Osteocyte (in vitro differentiated cells): ENCODE data around the gene PODNL1. TPM values are rescaled to one million over a fixed set of nuclear protein-coding genes. Genes with fewer than 3 reads are reported as not detected.

Source experiments
- DNase-seq: peaks from one replicate; pipeline ENCODE4 v3.0.0; 2021; ENCODE audit warnings: mixed read lengths; ENCODE audit not compliant: unreplicated experiment; ENCODE audit errors: extremely low spot score
- H3K27ac Mint-ChIP-seq: one replicate; pipeline ENCODE4 v1.8.0; 2021; ENCODE audit warnings: mild to moderate bottlenecking, mixed read lengths; ENCODE audit not compliant: unreplicated experiment
- H3K27me3 Mint-ChIP-seq: one replicate; pipeline ENCODE4 v1.8.0; 2021; ENCODE audit warnings: mixed read lengths; ENCODE audit not compliant: unreplicated experiment
- H3K36me3 Mint-ChIP-seq: one replicate; pipeline ENCODE4 v1.8.0; 2021; ENCODE audit warnings: mixed read lengths; ENCODE audit not compliant: unreplicated experiment
- H3K4me1 Mint-ChIP-seq: one replicate; pipeline ENCODE4 v1.8.0; 2021; ENCODE audit warnings: mixed read lengths; ENCODE audit not compliant: unreplicated experiment
- H3K4me3 Mint-ChIP-seq: one replicate; pipeline ENCODE4 v1.8.0; 2021; ENCODE audit warnings: mild to moderate bottlenecking, moderate library complexity, mixed read lengths; ENCODE audit not compliant: unreplicated experiment
- H3K9me3 Mint-ChIP-seq: one replicate; pipeline ENCODE4 v1.8.0; 2021; ENCODE audit warnings: mixed read lengths; ENCODE audit not compliant: unreplicated experiment
- CTCF ChIP-seq: fragments of 200-600 bp; sonication (generic); IDR thresholded peaks from 2 replicates; pipeline ENCODE4 v1.5.0; 2021; ENCODE audit warnings: antibody characterized with exemption, mild to moderate bottlenecking, moderate library complexity
- total RNA-seq: library from RNA; stranded (reverse); gene quantifications from 2 replicates; pipeline ENCODE4 v1.2.1, GENCODE V29; 2021

Gene PODNL1
- total RNA-seq, 1 donor from 2014 or later = 2.4 TPM

GRCh38 chr19:13960863-13961784 is 22.9 kb upstream of the PODNL1 start:
- DNase-seq = no peak
- Mint-ChIP-seq H3K9me3 (no peaks in the 10 kb centered on the region), H3K4me1 (peaks cover 3% of the 10 kb centered on the region), H3K27ac (no peak overlapping the region), H3K36me3 (peaks cover 14% of the 10 kb centered on the region), H3K4me3 (no peak overlapping the region), H3K27me3 (no peaks in the 10 kb centered on the region)
- TF ChIP-seq CTCF = no peak

- Mint-ChIP-seq H3K4me3 (no peak overlapping the region), H3K27ac (no peak overlapping the region)
- peak; percentile 29 for TF ChIP-seq CTCF
Observed at GRCh38 chr19:13959962-13960862, 22.0 kb upstream of the PODNL1 start.

GRCh38 chr19:13959141-13959961 is 21.1 kb upstream of the PODNL1 start:
- Mint-ChIP-seq H3K4me3 (no peak overlapping the region), H3K4me1 (no peaks in the 10 kb centered on the region), H3K9me3 (no peaks in the 10 kb centered on the region), H3K36me3 (peaks cover 12% of the 10 kb centered on the region), H3K27ac (no peak overlapping the region), H3K27me3 (no peaks in the 10 kb centered on the region)
- DNase-seq = no peak
- no peak for TF ChIP-seq CTCF

More at GRCh38 chr19:13959962-13960862, 22.0 kb upstream of the PODNL1 start:
- Mint-ChIP-seq H3K36me3 (peaks cover 18% of the 10 kb centered on the region), H3K27me3 (no peaks in the 10 kb centered on the region), H3K9me3 (no peaks in the 10 kb centered on the region), H3K4me1 (peaks cover 3% of the 10 kb centered on the region)
- no peak for DNase-seq

GRCh38 chr19:13958043-13958442 is 19.8 kb upstream of the PODNL1 start:
- H3K4me3 Mint-ChIP-seq = no peak overlapping the region
- H3K36me3 Mint-ChIP-seq = peaks cover 12% of the 10 kb centered on the region
- peaks cover 8% of the 10 kb centered on the region for H3K4me1 Mint-ChIP-seq
- DNase-seq = no peak
- no peak overlapping the region for H3K27ac Mint-ChIP-seq
- no peaks in the 10 kb centered on the region for H3K27me3 Mint-ChIP-seq
- no peak for TF ChIP-seq CTCF
- no peaks in the 10 kb centered on the region for H3K9me3 Mint-ChIP-seq
